Stimulated activated naive CD8-positive, alpha-beta T cell treated with anti-CD3 and anti-CD28 coated beads, Interleukin-15, amount 100 ng/mL, for 72 hours (primary cell): ENCODE data around the gene RAD23B.
"Not testable (repeated sequence)": the region's sequence is repeated elsewhere in the genome, so short reads cannot be mapped to it uniquely, and the experiment has no call there.

Source experiments
- ATAC-seq: fragments of 150-1000 bp; cut with Tn5 transposase; 2 replicates; pipeline ENCODE4 v1.10.0; 2021; ENCODE audit warnings: mild to moderate bottlenecking, moderate library complexity
- DNase-seq, 2 donors: peaks; one replicate each; pipeline ENCODE4 v3.0.0; 2021 to 2022
- H3K27ac Mint-ChIP-seq, 2 donors: one replicate each; pipeline ENCODE4 v1.8.0; 2022; ENCODE audit warnings: mild to moderate bottlenecking in 2 of 2, mixed read lengths in 2 of 2, moderate library complexity in 2 of 2
- H3K27me3 Mint-ChIP-seq: one replicate; pipeline ENCODE4 v1.8.0; 2022; ENCODE audit warnings: mixed read lengths
- H3K4me1 Mint-ChIP-seq: one replicate; pipeline ENCODE4 v1.8.0; 2022; ENCODE audit warnings: mild to moderate bottlenecking, mixed read lengths
- H3K4me3 Mint-ChIP-seq, 2 donors: one replicate each; pipeline ENCODE4 v1.8.0; 2022; ENCODE audit warnings: mild to moderate bottlenecking in 2 of 2, mixed read lengths in 2 of 2, moderate library complexity in 1 of 2
- H3K9me3 Mint-ChIP-seq, 2 donors: one replicate each; pipeline ENCODE4 v1.8.0; 2022; ENCODE audit warnings: mixed read lengths in 2 of 2

Gene RAD23B

GRCh38 chr9:107259751-107260313 is 23.2 kb upstream of the RAD23B start:
- peaks cover 11% of the 10 kb centered on the region for H3K27me3 Mint-ChIP-seq
- not testable (repeated sequence) for DNase-seq, H3K4me3 Mint-ChIP-seq, H3K4me1 Mint-ChIP-seq, H3K9me3 Mint-ChIP-seq, H3K27ac Mint-ChIP-seq, ATAC-seq

- H3K4me3 Mint-ChIP-seq: no peak overlapping the region
- DNase-seq: no peak
- H3K9me3 Mint-ChIP-seq: peaks cover 7 to 8% of the 10 kb centered on the region in 2 donors
- H3K27ac Mint-ChIP-seq: no peak overlapping the region
- peaks cover 9% of the 10 kb centered on the region for H3K4me1 Mint-ChIP-seq
- ATAC-seq: no peak
- peaks cover 11% of the 10 kb centered on the region for H3K27me3 Mint-ChIP-seq
Observed at GRCh38 chr9:107260437-107261081, 22.5 kb upstream of the RAD23B start.

GRCh38 chr9:107261106-107261505 is 22.0 kb upstream of the RAD23B start:
- Mint-ChIP-seq H3K27ac (no peak overlapping the region), H3K27me3 (peaks cover 11% of the 10 kb centered on the region), H3K4me1 (peaks cover 9% of the 10 kb centered on the region), H3K9me3 (peaks cover 7 to 8% of the 10 kb centered on the region in 2 donors), H3K4me3 (no peak overlapping the region)
- ATAC-seq (no peak), DNase-seq (no peak)

GRCh38 chr9:107263289-107263688 is 19.8 kb upstream of the RAD23B start:
- Mint-ChIP-seq H3K27me3 (peaks cover 11% of the 10 kb centered on the region), H3K4me1 (peaks cover 9% of the 10 kb centered on the region), H3K4me3 (no peak overlapping the region), H3K9me3 (peaks cover 7 to 8% of the 10 kb centered on the region in 2 donors), H3K27ac (no peak overlapping the region)
- DNase-seq: no peak
- no peak for ATAC-seq

- ATAC-seq: no peak
- peaks cover 14% of the 10 kb centered on the region for H3K27me3 Mint-ChIP-seq
- no peak overlapping the region for H3K4me3 Mint-ChIP-seq
- H3K27ac Mint-ChIP-seq: no peak overlapping the region
- H3K4me1 Mint-ChIP-seq: no peaks in the 10 kb centered on the region
- H3K9me3 Mint-ChIP-seq: peaks cover 7 to 8% of the 10 kb centered on the region in 2 donors
- no peak for DNase-seq
Observed at GRCh38 chr9:107266624-107267368, 16.3 kb upstream of the RAD23B start.

GRCh38 chr9:107268560-107268959 is 14.5 kb upstream of the RAD23B start:
- no peak for ATAC-seq
- no peaks in the 10 kb centered on the region for H3K4me1 Mint-ChIP-seq
- H3K9me3 Mint-ChIP-seq: peaks cover 7 to 8% of the 10 kb centered on the region in 2 donors
- H3K27me3 Mint-ChIP-seq: peaks cover 15% of the 10 kb centered on the region
- no peak for DNase-seq
- no peak overlapping the region for H3K4me3 Mint-ChIP-seq
- H3K27ac Mint-ChIP-seq: no peak overlapping the region

- DNase-seq (no peak), ATAC-seq (no peak)
- Mint-ChIP-seq H3K9me3 (peaks cover 7 to 8% of the 10 kb centered on the region in 2 donors), H3K27me3 (peaks cover 22% of the 10 kb centered on the region), H3K27ac (no peak overlapping the region), H3K4me1 (no peaks in the 10 kb centered on the region), H3K4me3 (no peak overlapping the region)
Observed at GRCh38 chr9:107269254-107269653, 13.8 kb upstream of the RAD23B start.

GRCh38 chr9:107269681-107270080 is 13.4 kb upstream of the RAD23B start:
- no peak for ATAC-seq
- DNase-seq: no peak
- peaks cover 26% of the 10 kb centered on the region for H3K27me3 Mint-ChIP-seq

GRCh38 chr9:107270082-107270481 is 13.0 kb upstream of the RAD23B start:
- Mint-ChIP-seq H3K9me3 (peaks cover under 1 to 4% of the 10 kb centered on the region in 2 donors), H3K27ac (peak overlapping the region in 1 of 2 donors; percentile 73), H3K4me1 (no peaks in the 10 kb centered on the region), H3K27me3 (peaks cover 30% of the 10 kb centered on the region), H3K4me3 (no peak overlapping the region)
- ATAC-seq (no peak), DNase-seq (no peak)

More at GRCh38 chr9:107269681-107270080, 13.4 kb upstream of the RAD23B start:
- Mint-ChIP-seq H3K9me3 (peaks cover 5 to 8% of the 10 kb centered on the region in 2 donors), H3K4me3 (no peak overlapping the region), H3K4me1 (no peaks in the 10 kb centered on the region), H3K27ac (no peak overlapping the region)

GRCh38 chr9:107270580-107270979 is 12.5 kb upstream of the RAD23B start:
- no peak for DNase-seq
- Mint-ChIP-seq H3K27me3 (peaks cover 35% of the 10 kb centered on the region), H3K4me1 (no peaks in the 10 kb centered on the region), H3K4me3 (no peak overlapping the region), H3K27ac (no peak overlapping the region), H3K9me3 (no peaks in the 10 kb centered on the region)
- ATAC-seq: no peak

- Mint-ChIP-seq H3K4me1 (no peaks in the 10 kb centered on the region), H3K4me3 (no peak overlapping the region), H3K9me3 (no peaks in the 10 kb centered on the region), H3K27me3 (peaks cover 39% of the 10 kb centered on the region), H3K27ac (peak overlapping the region in 1 of 2 donors; percentile 50)
- DNase-seq (no peak), ATAC-seq (no peak)
Observed at GRCh38 chr9:107273634-107274033, 9.4 kb upstream of the RAD23B start.

- Mint-ChIP-seq H3K9me3 (no peaks in the 10 kb centered on the region), H3K27me3 (peaks cover 39% of the 10 kb centered on the region), H3K27ac (no peak overlapping the region), H3K4me3 (no peak overlapping the region), H3K4me1 (no peaks in the 10 kb centered on the region)
- no peak for DNase-seq
- ATAC-seq: no peak
Observed at GRCh38 chr9:107274096-107274495, 9.0 kb upstream of the RAD23B start.

GRCh38 chr9:107274953-107275422 is 8.1 kb upstream of the RAD23B start:
- H3K4me1 Mint-ChIP-seq: no peaks in the 10 kb centered on the region
- ATAC-seq (no peak), DNase-seq (no peak)
- H3K27ac Mint-ChIP-seq: no peak overlapping the region
- no peaks in the 10 kb centered on the region for H3K9me3 Mint-ChIP-seq
- peaks cover 37% of the 10 kb centered on the region for H3K27me3 Mint-ChIP-seq
- no peak overlapping the region for H3K4me3 Mint-ChIP-seq

GRCh38 chr9:107275530-107275929 is 7.5 kb upstream of the RAD23B start:
- ATAC-seq (no peak), DNase-seq (no peak)
- Mint-ChIP-seq H3K27ac (no peak overlapping the region), H3K9me3 (no peaks in the 10 kb centered on the region), H3K27me3 (peaks cover 31% of the 10 kb centered on the region), H3K4me3 (no peak overlapping the region), H3K4me1 (peaks cover 4% of the 10 kb centered on the region)

- no peaks in the 10 kb centered on the region for H3K9me3 Mint-ChIP-seq
- peaks cover 20% of the 10 kb centered on the region for H3K4me1 Mint-ChIP-seq
- no peak overlapping the region for H3K27ac Mint-ChIP-seq
- no peak for DNase-seq
- ATAC-seq: no peak
- H3K4me3 Mint-ChIP-seq: no peak overlapping the region
- peaks cover 26% of the 10 kb centered on the region for H3K27me3 Mint-ChIP-seq
Observed at GRCh38 chr9:107276966-107277710, 5.9 kb upstream of the RAD23B start.
